ENCODE results near the gene SLC25A18. TPM values are rescaled to one million over a fixed set of nuclear protein-coding genes. Genes with fewer than 3 reads are reported as not detected.

The SLC25A18 gene
- total and polyA plus RNA-seq, 7 experiments from 2014 or later, result 0.08 TPM; not detected in 6

DNA sequence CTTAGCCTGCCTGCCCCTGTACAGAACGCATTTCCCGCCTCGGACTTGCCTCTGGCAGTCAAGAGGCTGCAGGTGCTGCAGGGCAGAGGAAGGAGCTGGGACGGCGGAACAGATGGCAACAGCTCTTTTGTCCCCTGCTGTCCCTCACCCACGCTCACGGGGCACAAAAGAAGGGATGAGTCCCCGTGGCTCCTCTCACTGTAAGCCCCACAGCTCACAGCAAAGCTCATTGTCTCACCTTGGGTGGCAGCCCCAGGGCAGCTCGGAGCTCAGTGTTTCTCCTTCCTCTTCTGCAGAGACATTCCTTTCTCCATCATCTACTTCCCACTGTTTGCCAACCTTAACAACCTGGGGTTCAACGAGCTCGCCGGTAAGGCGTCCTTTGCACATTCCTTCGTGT, 24.3 kb downstream of the SLC25A18 start:
- H3K36me3 Mint-ChIP-seq, result peaks cover 0 to 25% (median 11%) of the 10 kb centered on the region in 5 donors
- no peaks in the 10 kb centered on the region for H3K4me1 Mint-ChIP-seq
- Histone ChIP-seq H3K9me3 (ENCODE audit: control insufficient read depth in 2 of 3, low read length in 3 of 3) (no peaks in the 10 kb centered on the region), H3K36me3 (ENCODE audit: control insufficient read depth in 2 of 3, insufficient read depth in 3 of 3, low read length in 3 of 3) (peaks cover 0 to 23% (median 4%) of the 10 kb centered on the region in 3 experiments), H3K4me3 (ENCODE audit: low read length) (no peak overlapping the region), H3K27me3 (ENCODE audit: control insufficient read depth in 2 of 2, insufficient read depth in 2 of 2, low read length in 2 of 2) (no peaks in the 10 kb centered on the region), H3K27ac (ENCODE audit: low read depth, low read length) (no peak overlapping the region), H3K4me1 (ENCODE audit: control insufficient read depth in 2 of 2, insufficient read depth in 2 of 2, low read length in 2 of 2) (no peaks in the 10 kb centered on the region)
- ChIA-PET CTCF (no interaction called here), POLR2A (no interaction called here)
- H3K27me3 Mint-ChIP-seq, result no peaks in the 10 kb centered on the region
- H3K27ac Mint-ChIP-seq, result peak overlapping the region in 1 of 9 donors; percentile 60
- no peak overlapping the region for H3K4me3 Mint-ChIP-seq
- no peaks in the 10 kb centered on the region for H3K9me3 Mint-ChIP-seq
- ATAC-seq (no peak), DNase-seq (no peak)
- intact Hi-C loops (cut with micrococcal nuclease), result no loop called here

DNA sequence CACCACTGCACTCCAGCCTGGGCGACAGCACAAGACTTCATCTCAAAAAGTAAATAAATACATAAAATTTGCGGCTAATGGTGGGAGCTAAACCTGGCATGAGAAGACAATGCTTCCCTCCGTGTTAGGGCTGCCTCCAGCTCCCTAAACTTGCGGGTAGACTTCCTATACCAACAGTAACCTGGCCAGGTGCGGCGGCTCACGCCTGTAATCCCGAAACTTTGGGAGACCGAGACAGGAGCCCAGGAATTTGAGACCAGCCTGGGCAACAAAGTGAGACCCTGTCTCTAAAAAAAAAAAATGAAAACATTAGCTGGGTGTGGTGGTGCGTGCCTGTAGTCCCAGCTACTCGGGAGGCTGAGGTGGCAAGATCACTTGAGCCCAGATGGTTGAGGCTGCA, 25.3 kb downstream of the SLC25A18 start:
- no peak overlapping the region for H3K4me3 ChIP-seq (ENCODE audit: low read length)
- DNase-seq, result no peak
- no peak overlapping the region for H3K27ac ChIP-seq (ENCODE audit: low read depth, low read length)
- Mint-ChIP-seq H3K36me3 (peaks cover 0 to 30% (median 11%) of the 10 kb centered on the region in 5 donors), H3K9me3 (no peaks in the 10 kb centered on the region), H3K27me3 (no peaks in the 10 kb centered on the region), H3K27ac (no peak overlapping the region), H3K4me3 (no peak overlapping the region), H3K4me1 (no peaks in the 10 kb centered on the region)
- POLR2A ChIA-PET, result no interaction called here
- H3K36me3 ChIP-seq (ENCODE audit: control insufficient read depth in 2 of 3, insufficient read depth in 3 of 3, low read length in 3 of 3), result peaks cover 0 to 33% (median 12%) of the 10 kb centered on the region in 3 experiments
- H3K27me3 ChIP-seq (ENCODE audit: control insufficient read depth in 2 of 2, insufficient read depth in 2 of 2, low read length in 2 of 2), result no peaks in the 10 kb centered on the region
- no peak for ATAC-seq
- no peaks in the 10 kb centered on the region for H3K9me3 ChIP-seq (ENCODE audit: control insufficient read depth in 2 of 3, low read length in 3 of 3)
- intact Hi-C loops (cut with micrococcal nuclease), result no loop called here
- H3K4me1 ChIP-seq (ENCODE audit: control insufficient read depth in 2 of 2, insufficient read depth in 2 of 2, low read length in 2 of 2), result no peaks in the 10 kb centered on the region
- CTCF ChIA-PET, result no interaction called here

DNA sequence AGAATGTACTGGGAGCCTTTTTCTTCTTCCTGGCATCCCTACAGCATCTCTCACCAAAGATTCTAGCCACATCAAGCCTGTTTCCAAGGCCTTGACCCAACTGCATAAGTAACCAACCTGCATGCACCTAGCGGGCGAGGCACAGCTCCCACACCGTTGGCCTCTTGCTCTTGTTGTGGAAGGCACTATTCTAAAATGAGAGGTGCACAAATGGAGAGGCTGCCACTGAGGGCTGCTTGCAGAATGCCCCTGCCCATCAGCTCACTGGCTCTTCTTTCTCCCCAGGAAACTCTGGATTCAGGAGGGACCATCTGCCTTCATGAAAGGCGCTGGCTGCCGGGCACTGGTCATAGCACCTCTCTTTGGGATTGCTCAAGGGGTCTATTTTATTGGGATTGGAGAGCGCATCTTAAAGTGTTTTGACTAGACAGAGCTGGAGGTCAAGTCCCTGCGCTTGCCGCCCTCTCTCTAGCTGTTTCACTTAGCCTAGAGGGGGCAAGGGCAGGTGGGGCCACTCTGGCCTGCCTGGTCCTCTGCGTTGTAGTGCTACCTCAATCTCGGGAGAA, 26.6 kb downstream of the SLC25A18 start:
- H3K27ac ChIP-seq (ENCODE audit: low read depth, low read length), result no peak overlapping the region

DNA sequence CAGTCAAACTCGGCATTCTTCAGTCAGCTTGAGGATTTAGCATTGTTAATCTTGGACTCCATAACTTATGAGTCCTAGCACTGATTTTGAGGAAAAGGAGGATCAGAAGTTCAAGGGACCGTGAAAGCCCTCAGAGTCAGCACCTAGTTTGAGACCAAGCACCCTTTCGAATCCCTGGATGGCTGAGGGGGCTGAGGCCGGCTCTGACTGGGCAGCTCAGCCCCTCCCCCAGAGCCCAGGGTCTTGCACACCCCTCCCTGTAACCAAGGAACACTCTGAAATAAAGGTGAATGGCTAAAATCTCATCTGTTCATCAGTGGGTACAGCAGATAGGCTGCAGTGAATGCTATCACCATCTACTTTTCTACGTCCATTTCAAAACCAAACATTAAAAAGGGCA, 27.3 kb downstream of the SLC25A18 start:
- CTCF ChIA-PET, result no interaction called here
- no peak for ATAC-seq
- H3K36me3 Mint-ChIP-seq, result peaks cover 7 to 42% (median 15%) of the 10 kb centered on the region in 5 donors

More for the DNA sequence above, 26.6 kb downstream of the SLC25A18 start:
- intact Hi-C loops (cut with micrococcal nuclease), result no loop called here
- peaks cover 12 to 46% (median 13%) of the 10 kb centered on the region in 3 experiments for H3K36me3 ChIP-seq (ENCODE audit: control insufficient read depth in 2 of 3, insufficient read depth in 3 of 3, low read length in 3 of 3)
- Mint-ChIP-seq H3K9me3 (no peaks in the 10 kb centered on the region), H3K27me3 (no peaks in the 10 kb centered on the region), H3K4me3 (no peak overlapping the region), H3K27ac (peak overlapping the region in 3 of 9 donors; percentile 31 to 79 (median 36)), H3K4me1 (no peaks in the 10 kb centered on the region), H3K36me3 (peaks cover 7 to 38% (median 15%) of the 10 kb centered on the region in 5 donors)
- POLR2A ChIA-PET, result no interaction called here
- no peaks in the 10 kb centered on the region for H3K4me1 ChIP-seq (ENCODE audit: control insufficient read depth in 2 of 2, insufficient read depth in 2 of 2, low read length in 2 of 2)
- H3K27me3 ChIP-seq (ENCODE audit: control insufficient read depth in 2 of 2, insufficient read depth in 2 of 2, low read length in 2 of 2), result no peaks in the 10 kb centered on the region
- H3K4me3 ChIP-seq (ENCODE audit: low read length), result no peak overlapping the region
- DNase-seq (no peak), ATAC-seq (no peak)
- no peaks in the 10 kb centered on the region for H3K9me3 ChIP-seq (ENCODE audit: control insufficient read depth in 2 of 3, low read length in 3 of 3)
- CTCF ChIA-PET, result no interaction called here

DNA sequence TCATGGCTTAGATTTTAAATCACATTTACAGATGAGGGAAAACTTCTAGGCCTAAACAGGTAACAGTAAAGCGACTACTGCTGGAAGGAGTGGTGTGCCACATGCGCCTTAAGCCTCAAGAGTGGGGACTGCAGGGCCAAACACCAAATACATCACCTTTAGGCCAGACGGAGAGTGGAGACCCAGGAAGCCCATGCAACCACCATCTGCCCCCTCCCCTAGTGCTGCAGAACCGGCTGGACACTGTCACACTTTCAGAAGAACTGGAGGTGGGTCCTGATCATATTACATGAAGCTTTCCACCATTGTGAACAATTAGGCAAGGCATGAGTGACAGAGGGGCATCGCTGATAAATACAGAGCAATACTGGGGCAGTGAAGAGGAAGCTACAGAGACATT, 28.9 kb downstream of the SLC25A18 start:
- no peak overlapping the region for H3K4me3 Mint-ChIP-seq
- Histone ChIP-seq H3K27me3 (ENCODE audit: control insufficient read depth in 2 of 2, insufficient read depth in 2 of 2, low read length in 2 of 2) (no peaks in the 10 kb centered on the region), H3K4me1 (ENCODE audit: control insufficient read depth in 2 of 2, insufficient read depth in 2 of 2, low read length in 2 of 2) (no peaks in the 10 kb centered on the region), H3K4me3 (ENCODE audit: low read length) (no peak overlapping the region), H3K27ac (ENCODE audit: low read depth, low read length) (no peak overlapping the region), H3K9me3 (ENCODE audit: control insufficient read depth in 2 of 3, low read length in 3 of 3) (no peaks in the 10 kb centered on the region), H3K36me3 (ENCODE audit: control insufficient read depth in 2 of 3, insufficient read depth in 3 of 3, low read length in 3 of 3) (peaks cover 13 to 69% (median 18%) of the 10 kb centered on the region in 3 experiments)
- H3K9me3 Mint-ChIP-seq, result no peaks in the 10 kb centered on the region
- no peaks in the 10 kb centered on the region for H3K4me1 Mint-ChIP-seq
- H3K27me3 Mint-ChIP-seq, result no peaks in the 10 kb centered on the region
- H3K36me3 Mint-ChIP-seq, result peaks cover 7 to 53% (median 26%) of the 10 kb centered on the region in 5 donors
- DNase-seq, result no peak
- ATAC-seq, result no peak
- H3K27ac Mint-ChIP-seq, result peak overlapping the region in 1 of 9 donors; percentile 36
- CTCF ChIA-PET, result no interaction called here
- POLR2A ChIA-PET, result no interaction called here
- intact Hi-C loops (cut with micrococcal nuclease), result no loop called here

More for the DNA sequence above, 27.3 kb downstream of the SLC25A18 start:
- Mint-ChIP-seq H3K27me3 (no peaks in the 10 kb centered on the region), H3K9me3 (no peaks in the 10 kb centered on the region), H3K4me1 (no peaks in the 10 kb centered on the region), H3K27ac (peak overlapping the region in 3 of 9 donors; percentile 13 to 79 (median 48)), H3K4me3 (no peak overlapping the region)
- Histone ChIP-seq H3K27ac (ENCODE audit: low read depth, low read length) (no peak overlapping the region), H3K27me3 (ENCODE audit: control insufficient read depth in 2 of 2, insufficient read depth in 2 of 2, low read length in 2 of 2) (no peaks in the 10 kb centered on the region), H3K9me3 (ENCODE audit: control insufficient read depth in 2 of 3, low read length in 3 of 3) (no peaks in the 10 kb centered on the region), H3K4me3 (ENCODE audit: low read length) (no peak overlapping the region), H3K36me3 (ENCODE audit: control insufficient read depth in 2 of 3, insufficient read depth in 3 of 3, low read length in 3 of 3) (peaks cover 13 to 52% (median 13%) of the 10 kb centered on the region in 3 experiments), H3K4me1 (ENCODE audit: control insufficient read depth in 2 of 2, insufficient read depth in 2 of 2, low read length in 2 of 2) (no peaks in the 10 kb centered on the region)
- DNase-seq, result no peak
- POLR2A ChIA-PET, result no interaction called here
- intact Hi-C loops (cut with micrococcal nuclease), result no loop called here

DNA sequence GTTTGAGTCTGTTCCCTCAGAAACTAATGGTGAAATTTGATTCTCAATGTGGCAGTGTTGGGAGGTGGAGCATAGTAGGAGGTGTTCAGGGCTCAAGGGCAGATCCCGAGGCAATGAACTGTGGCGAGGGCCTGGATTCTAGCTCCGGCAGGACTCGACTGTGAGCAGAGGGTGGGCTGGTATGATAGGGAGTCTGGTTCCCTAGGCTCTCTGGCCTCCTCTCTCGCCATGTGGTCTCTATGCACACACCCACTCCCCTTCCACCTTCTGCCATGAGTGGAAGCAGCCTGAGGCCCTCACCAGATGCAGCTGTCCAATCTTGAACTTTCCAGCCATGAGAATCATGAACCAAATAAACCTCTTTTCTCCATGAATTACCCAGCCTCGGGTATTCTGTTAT, 32.9 kb downstream of the SLC25A18 start:
- H3K4me1 ChIP-seq (ENCODE audit: control insufficient read depth in 2 of 2, insufficient read depth in 2 of 2, low read length in 2 of 2), result no peaks in the 10 kb centered on the region
- H3K27ac ChIP-seq (ENCODE audit: low read depth, low read length), result no peak overlapping the region
- Mint-ChIP-seq H3K27me3 (no peaks in the 10 kb centered on the region), H3K4me3 (no peak overlapping the region), H3K27ac (peak overlapping the region in 3 of 9 donors; percentile 39 to 62 (median 51)), H3K9me3 (peaks cover 0 to under 1% (median 0%) of the 10 kb centered on the region in 11 donors), H3K4me1 (peaks cover 0 to 10% (median 0%) of the 10 kb centered on the region in 7 donors), H3K36me3 (peaks cover 26 to 68% (median 42%) of the 10 kb centered on the region in 5 donors)
- ChIA-PET CTCF (interaction anchor here (1.3 kb wide), 1 partner anchor 424 kb away, joined by 4 read pairs; no protein-coding TSS in a partner anchor), POLR2A (no interaction called here)
- H3K36me3 ChIP-seq (ENCODE audit: control insufficient read depth in 2 of 3, insufficient read depth in 3 of 3, low read length in 3 of 3), result peaks cover 20 to 97% (median 36%) of the 10 kb centered on the region in 3 experiments
- no peak overlapping the region for H3K4me3 ChIP-seq (ENCODE audit: low read length)
- intact Hi-C loops (cut with micrococcal nuclease), result no loop called here
- DNase-seq (no peak), ATAC-seq (no peak)
- H3K9me3 ChIP-seq (ENCODE audit: control insufficient read depth in 2 of 3, low read length in 3 of 3), result no peaks in the 10 kb centered on the region
- H3K27me3 ChIP-seq (ENCODE audit: control insufficient read depth in 2 of 2, insufficient read depth in 2 of 2, low read length in 2 of 2), result no peaks in the 10 kb centered on the region

DNA sequence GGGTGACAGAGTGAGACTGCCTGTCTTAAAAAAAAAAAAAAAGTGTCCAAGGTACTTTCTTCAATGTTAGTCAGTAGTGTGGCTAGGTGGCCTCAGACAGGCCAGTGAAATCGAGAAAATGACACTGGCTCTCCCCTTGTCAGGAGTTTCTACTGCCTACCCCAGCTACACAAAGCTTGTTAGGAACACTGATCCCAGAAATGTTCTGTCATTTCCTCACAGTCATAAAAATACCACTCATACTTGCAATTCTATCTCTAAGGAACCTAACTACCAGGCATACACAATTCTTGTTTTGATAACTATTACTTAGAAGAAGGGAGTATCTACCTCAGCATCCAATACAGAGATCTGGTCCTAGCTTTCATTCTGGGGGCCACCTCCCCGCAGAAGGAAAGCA, 33.9 kb downstream of the SLC25A18 start:
- Histone ChIP-seq H3K9me3 (ENCODE audit: control insufficient read depth in 2 of 3, low read length in 3 of 3) (no peaks in the 10 kb centered on the region), H3K27ac (ENCODE audit: low read depth, low read length) (no peak overlapping the region), H3K27me3 (ENCODE audit: control insufficient read depth in 2 of 2, insufficient read depth in 2 of 2, low read length in 2 of 2) (no peaks in the 10 kb centered on the region), H3K36me3 (ENCODE audit: control insufficient read depth in 2 of 3, insufficient read depth in 3 of 3, low read length in 3 of 3) (peaks cover 18 to 93% (median 36%) of the 10 kb centered on the region in 3 experiments), H3K4me1 (ENCODE audit: control insufficient read depth in 2 of 2, insufficient read depth in 2 of 2, low read length in 2 of 2) (no peaks in the 10 kb centered on the region), H3K4me3 (ENCODE audit: low read length) (no peak overlapping the region)
- H3K4me3 Mint-ChIP-seq, result no peak overlapping the region
- no peaks in the 10 kb centered on the region for H3K27me3 Mint-ChIP-seq
- ChIA-PET CTCF (no interaction called here), POLR2A (no interaction called here)
- DNase-seq (no peak), ATAC-seq (no peak)
- intact Hi-C loops (cut with micrococcal nuclease), result no loop called here
- peaks cover 26 to 60% (median 36%) of the 10 kb centered on the region in 5 donors for H3K36me3 Mint-ChIP-seq
- H3K9me3 Mint-ChIP-seq, result peaks cover 0 to 2% (median 0%) of the 10 kb centered on the region in 11 donors
- H3K4me1 Mint-ChIP-seq, result peaks cover 0 to 10% (median 0%) of the 10 kb centered on the region in 7 donors
- H3K27ac Mint-ChIP-seq, result no peak overlapping the region
